Testis (tissue), 2 donors: ENCODE results near the gene UBE2R2.

ENCODE experiments used
- CTCF ChIP-seq, 3 experiments: fragments of 450-650 bp in 2 of 3; fragments of 200-600 bp in 1 of 3; sonication (generic) in 1 of 3; IDR thresholded peaks; one replicate each; pipeline ENCODE4 v1.5.1; 2016 to 2019; ENCODE audit warnings: antibody characterized with exemption in 3 of 3, mild to moderate bottlenecking in 2 of 3, moderate library complexity in 1 of 3
- POLR2A ChIP-seq: fragments of 450-650 bp; IDR thresholded peaks from one replicate; pipeline ENCODE4 v1.6.1; 2017; ENCODE audit warnings: antibody characterized with exemption, mild to moderate bottlenecking, moderate library complexity

GRCh38 chr9:33823801-33824200, 6.8 kb downstream of the UBE2R2 start:
- no peak for TF ChIP-seq POLR2A
- no peak for TF ChIP-seq CTCF (IDR thresholded peaks at IDR 0.05)
